ENCODE results near the gene DENND1A. TPM values are rescaled to one million over a fixed set of nuclear protein-coding genes. Genes with fewer than 3 reads are reported as not detected.

Gene DENND1A
- total RNA-seq, 1 donor from 2014 or later, result 18.5 TPM

GRCh38 chr9:123775289-123776284, 154.3 kb downstream of the DENND1A start:
- Mint-ChIP-seq H3K9me3 (no peaks in the 10 kb centered on the region), H3K36me3 (ENCODE audit: low read depth) (no peaks in the 10 kb centered on the region), H3K27me3 (ENCODE audit: insufficient read depth) (peaks cover 3% of the 10 kb centered on the region), H3K27ac (no peak overlapping the region), H3K4me3 (no peak overlapping the region), H3K4me1 (ENCODE audit: low read depth) (no peaks in the 10 kb centered on the region)
- DNase-seq (ENCODE audit: low spot score), result no peak
- intact Hi-C loops (cut with micrococcal nuclease), result no loop called here

GRCh38 chr9:123773783-123774182, 156.1 kb downstream of the DENND1A start:
- no peak overlapping the region for H3K27ac Mint-ChIP-seq
- no peaks in the 10 kb centered on the region for H3K9me3 Mint-ChIP-seq
- no peaks in the 10 kb centered on the region for H3K36me3 Mint-ChIP-seq (ENCODE audit: low read depth)
- H3K4me1 Mint-ChIP-seq (ENCODE audit: low read depth), result no peaks in the 10 kb centered on the region
- H3K27me3 Mint-ChIP-seq (ENCODE audit: insufficient read depth), result peaks cover 3% of the 10 kb centered on the region
- intact Hi-C loops (cut with micrococcal nuclease), result no loop called here
- no peak for DNase-seq (ENCODE audit: low spot score)
- H3K4me3 Mint-ChIP-seq, result no peak overlapping the region

GRCh38 chr9:123772967-123773366, 157.0 kb downstream of the DENND1A start:
- no peaks in the 10 kb centered on the region for H3K9me3 Mint-ChIP-seq
- intact Hi-C loops (cut with micrococcal nuclease), result no loop called here
- H3K27ac Mint-ChIP-seq, result no peak overlapping the region
- H3K27me3 Mint-ChIP-seq (ENCODE audit: insufficient read depth), result peaks cover 3% of the 10 kb centered on the region
- H3K4me3 Mint-ChIP-seq, result no peak overlapping the region
- no peaks in the 10 kb centered on the region for H3K4me1 Mint-ChIP-seq (ENCODE audit: low read depth)
- no peak for DNase-seq (ENCODE audit: low spot score)
- no peaks in the 10 kb centered on the region for H3K36me3 Mint-ChIP-seq (ENCODE audit: low read depth)

- Mint-ChIP-seq H3K9me3 (no peaks in the 10 kb centered on the region), H3K27ac (no peak overlapping the region), H3K27me3 (ENCODE audit: insufficient read depth) (no peaks in the 10 kb centered on the region), H3K4me3 (no peak overlapping the region), H3K4me1 (ENCODE audit: low read depth) (no peaks in the 10 kb centered on the region), H3K36me3 (ENCODE audit: low read depth) (no peaks in the 10 kb centered on the region)
- intact Hi-C loops (cut with micrococcal nuclease), result no loop called here
- DNase-seq (ENCODE audit: low spot score), result no peak
Measured at GRCh38 chr9:123772374-123772773, 157.6 kb downstream of the DENND1A start.

- H3K27ac Mint-ChIP-seq, result no peak overlapping the region
- no peaks in the 10 kb centered on the region for H3K36me3 Mint-ChIP-seq (ENCODE audit: low read depth)
- intact Hi-C loops (cut with micrococcal nuclease), result no loop called here
- H3K27me3 Mint-ChIP-seq (ENCODE audit: insufficient read depth), result no peaks in the 10 kb centered on the region
- H3K4me3 Mint-ChIP-seq, result no peak overlapping the region
- no peak for DNase-seq (ENCODE audit: low spot score)
- H3K9me3 Mint-ChIP-seq, result no peaks in the 10 kb centered on the region
- H3K4me1 Mint-ChIP-seq (ENCODE audit: low read depth), result no peaks in the 10 kb centered on the region
Measured at GRCh38 chr9:123771690-123772089, 158.2 kb downstream of the DENND1A start.

GRCh38 chr9:123769719-123770118, 160.2 kb downstream of the DENND1A start:
- Mint-ChIP-seq H3K4me3 (no peak overlapping the region), H3K36me3 (ENCODE audit: low read depth) (no peaks in the 10 kb centered on the region), H3K4me1 (ENCODE audit: low read depth) (no peaks in the 10 kb centered on the region), H3K27me3 (ENCODE audit: insufficient read depth) (no peaks in the 10 kb centered on the region), H3K9me3 (no peaks in the 10 kb centered on the region), H3K27ac (no peak overlapping the region)
- no peak for DNase-seq (ENCODE audit: low spot score)
- intact Hi-C loops (cut with micrococcal nuclease), result no loop called here

GRCh38 chr9:123763910-123764588, 165.9 kb downstream of the DENND1A start:
- no peak overlapping the region for H3K27ac Mint-ChIP-seq
- no peaks in the 10 kb centered on the region for H3K9me3 Mint-ChIP-seq
- no peaks in the 10 kb centered on the region for H3K27me3 Mint-ChIP-seq (ENCODE audit: insufficient read depth)
- H3K36me3 Mint-ChIP-seq (ENCODE audit: low read depth), result no peaks in the 10 kb centered on the region
- no peak overlapping the region for H3K4me3 Mint-ChIP-seq
- H3K4me1 Mint-ChIP-seq (ENCODE audit: low read depth), result no peaks in the 10 kb centered on the region
- intact Hi-C loops (cut with micrococcal nuclease), result no loop called here
- no peak for DNase-seq (ENCODE audit: low spot score)

GRCh38 chr9:123761905-123762605, 167.9 kb downstream of the DENND1A start:
- H3K4me3 Mint-ChIP-seq, result no peak overlapping the region
- H3K27me3 Mint-ChIP-seq (ENCODE audit: insufficient read depth), result no peaks in the 10 kb centered on the region
- intact Hi-C loops (cut with micrococcal nuclease), result no loop called here
- no peak overlapping the region for H3K27ac Mint-ChIP-seq
- peaks cover 3% of the 10 kb centered on the region for H3K36me3 Mint-ChIP-seq (ENCODE audit: low read depth)
- DNase-seq (ENCODE audit: low spot score), result no peak
- H3K4me1 Mint-ChIP-seq (ENCODE audit: low read depth), result no peaks in the 10 kb centered on the region
- no peaks in the 10 kb centered on the region for H3K9me3 Mint-ChIP-seq

GRCh38 chr9:123757960-123758359, 172.0 kb downstream of the DENND1A start:
- DNase-seq (ENCODE audit: low spot score), result no peak
- intact Hi-C loops (cut with micrococcal nuclease), result no loop called here
- Mint-ChIP-seq H3K27ac (no peak overlapping the region), H3K4me3 (no peak overlapping the region), H3K27me3 (ENCODE audit: insufficient read depth) (no peaks in the 10 kb centered on the region), H3K4me1 (ENCODE audit: low read depth) (peaks cover 10% of the 10 kb centered on the region), H3K36me3 (ENCODE audit: low read depth) (peaks cover 3% of the 10 kb centered on the region), H3K9me3 (no peaks in the 10 kb centered on the region)

GRCh38 chr9:123757547-123757946, 172.4 kb downstream of the DENND1A start:
- H3K36me3 Mint-ChIP-seq (ENCODE audit: low read depth), result peaks cover 3% of the 10 kb centered on the region
- no peak for DNase-seq (ENCODE audit: low spot score)
- intact Hi-C loops (cut with micrococcal nuclease), result no loop called here
- no peaks in the 10 kb centered on the region for H3K9me3 Mint-ChIP-seq
- H3K27ac Mint-ChIP-seq, result no peak overlapping the region
- no peak overlapping the region for H3K4me3 Mint-ChIP-seq
- no peaks in the 10 kb centered on the region for H3K27me3 Mint-ChIP-seq (ENCODE audit: insufficient read depth)
- H3K4me1 Mint-ChIP-seq (ENCODE audit: low read depth), result peaks cover 10% of the 10 kb centered on the region

- peaks cover 3% of the 10 kb centered on the region for H3K36me3 Mint-ChIP-seq (ENCODE audit: low read depth)
- no peaks in the 10 kb centered on the region for H3K27me3 Mint-ChIP-seq (ENCODE audit: insufficient read depth)
- H3K4me3 Mint-ChIP-seq, result no peak overlapping the region
- H3K9me3 Mint-ChIP-seq, result no peaks in the 10 kb centered on the region
- DNase-seq (ENCODE audit: low spot score), result no peak
- no peak overlapping the region for H3K27ac Mint-ChIP-seq
- intact Hi-C loops (cut with micrococcal nuclease), result no loop called here
- peaks cover 10% of the 10 kb centered on the region for H3K4me1 Mint-ChIP-seq (ENCODE audit: low read depth)
Measured at GRCh38 chr9:123756484-123757106, 173.3 kb downstream of the DENND1A start.

GRCh38 chr9:123753669-123754258, 176.2 kb downstream of the DENND1A start:
- no peaks in the 10 kb centered on the region for H3K27me3 Mint-ChIP-seq (ENCODE audit: insufficient read depth)
- no peak for DNase-seq (ENCODE audit: low spot score)
- no peaks in the 10 kb centered on the region for H3K9me3 Mint-ChIP-seq
- no peak overlapping the region for H3K4me3 Mint-ChIP-seq
- peaks cover 3% of the 10 kb centered on the region for H3K36me3 Mint-ChIP-seq (ENCODE audit: low read depth)
- H3K4me1 Mint-ChIP-seq (ENCODE audit: low read depth), result peaks cover 27% of the 10 kb centered on the region
- intact Hi-C loops (cut with micrococcal nuclease), result no loop called here
- H3K27ac Mint-ChIP-seq, result no peak overlapping the region

All from activated T-helper 1 cell treated with anti-CD3 and anti-CD28 coated beads, Interleukin-12 subunit alpha, Interleukin-12 subunit beta, Interleukin-2, Interleukin-4 antibody, amounts not matched to agents 30 ng/mL and 10 ng/mL and 1 ng/mL, durations not matched to agents 14 hours and 24 hours and 36 hours (primary cell).